Measurements from ENCODE around the gene LMBRD1. TPM values are rescaled to one million over a fixed set of nuclear protein-coding genes. Genes with fewer than 3 reads are reported as not detected.

Gene LMBRD1
- total and polyA plus RNA-seq, 2 donors from 2014 or later = 91.3 to 102 TPM

GRCh38 chr6:69780585-69781178 is 16.1 kb downstream of the LMBRD1 start:
- FAIRE-seq (no peak), DNase-seq (peak in 1 of 5 donors; percentile 11)
- TF ChIP-seq, protein P1, sequence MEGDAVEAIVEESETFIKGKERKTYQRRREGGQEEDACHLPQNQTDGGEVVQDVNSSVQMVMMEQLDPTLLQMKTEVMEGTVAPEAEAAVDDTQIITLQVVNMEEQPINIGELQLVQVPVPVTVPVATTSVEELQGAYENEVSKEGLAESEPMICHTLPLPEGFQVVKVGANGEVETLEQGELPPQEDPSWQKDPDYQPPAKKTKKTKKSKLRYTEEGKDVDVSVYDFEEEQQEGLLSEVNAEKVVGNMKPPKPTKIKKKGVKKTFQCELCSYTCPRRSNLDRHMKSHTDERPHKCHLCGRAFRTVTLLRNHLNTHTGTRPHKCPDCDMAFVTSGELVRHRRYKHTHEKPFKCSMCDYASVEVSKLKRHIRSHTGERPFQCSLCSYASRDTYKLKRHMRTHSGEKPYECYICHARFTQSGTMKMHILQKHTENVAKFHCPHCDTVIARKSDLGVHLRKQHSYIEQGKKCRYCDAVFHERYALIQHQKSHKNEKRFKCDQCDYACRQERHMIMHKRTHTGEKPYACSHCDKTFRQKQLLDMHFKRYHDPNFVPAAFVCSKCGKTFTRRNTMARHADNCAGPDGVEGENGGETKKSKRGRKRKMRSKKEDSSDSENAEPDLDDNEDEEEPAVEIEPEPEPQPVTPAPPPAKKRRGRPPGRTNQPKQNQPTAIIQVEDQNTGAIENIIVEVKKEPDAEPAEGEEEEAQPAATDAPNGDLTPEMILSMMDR (IDR thresholded peaks at IDR 0.05; ENCODE audit: borderline replicate concordance, extremely low read depth, insufficient read depth) = no peak
- H3K4me1 ChIP-seq (ENCODE audit: control insufficient read depth in 2 of 3, insufficient read depth in 2 of 3, low read depth in 1 of 3, low read length in 3 of 3) = peaks cover 0 to 28% (median 3%) of the 10 kb centered on the region in 3 donors
- no peaks in the 10 kb centered on the region for H3K9me3 ChIP-seq (ENCODE audit: control insufficient read depth in 2 of 3, insufficient read depth in 1 of 3, low read length in 3 of 3)
- no peaks in the 10 kb centered on the region for H3K27me3 ChIP-seq (ENCODE audit: control insufficient read depth, insufficient read depth, low read length)
- H3K4me3 ChIP-seq (ENCODE audit: low read length in 3 of 3) = no peak overlapping the region
- intact Hi-C loops (cut with DNase I) = no loop called here
- no peak overlapping the region for H3K9ac ChIP-seq (ENCODE audit: low read length in 3 of 3)
- no peaks in the 10 kb centered on the region for H3K36me3 ChIP-seq (ENCODE audit: control insufficient read depth in 2 of 3, insufficient read depth in 3 of 3, low read length in 3 of 3)
- peak overlapping the region; percentile 37 to 56 for H3K27ac ChIP-seq (ENCODE audit: low read depth in 2 of 2, low read length in 2 of 2)

- Histone ChIP-seq H3K4me3 (ENCODE audit: low read length in 3 of 3) (no peak overlapping the region), H3K36me3 (ENCODE audit: control insufficient read depth in 2 of 3, insufficient read depth in 3 of 3, low read length in 3 of 3) (no peaks in the 10 kb centered on the region), H3K9ac (ENCODE audit: low read length in 3 of 3) (no peak overlapping the region), H3K4me1 (ENCODE audit: control insufficient read depth in 2 of 3, insufficient read depth in 2 of 3, low read depth in 1 of 3, low read length in 3 of 3) (peaks cover 0 to 9% (median 2%) of the 10 kb centered on the region in 3 donors), H3K27ac (ENCODE audit: low read depth in 2 of 2, low read length in 2 of 2) (no peak overlapping the region), H3K9me3 (ENCODE audit: control insufficient read depth in 2 of 3, insufficient read depth in 1 of 3, low read length in 3 of 3) (no peaks in the 10 kb centered on the region), H3K27me3 (ENCODE audit: control insufficient read depth, insufficient read depth, low read length) (no peaks in the 10 kb centered on the region)
- intact Hi-C loops (cut with DNase I) = no loop called here
- no peak for DNase-seq
- FAIRE-seq = peak; percentile 56
- TF ChIP-seq, protein P1 (IDR thresholded peaks at IDR 0.05; ENCODE audit: borderline replicate concordance, extremely low read depth, insufficient read depth) = no peak
Observed at GRCh38 chr6:69775941-69776340, 20.9 kb downstream of the LMBRD1 start.

DNA sequence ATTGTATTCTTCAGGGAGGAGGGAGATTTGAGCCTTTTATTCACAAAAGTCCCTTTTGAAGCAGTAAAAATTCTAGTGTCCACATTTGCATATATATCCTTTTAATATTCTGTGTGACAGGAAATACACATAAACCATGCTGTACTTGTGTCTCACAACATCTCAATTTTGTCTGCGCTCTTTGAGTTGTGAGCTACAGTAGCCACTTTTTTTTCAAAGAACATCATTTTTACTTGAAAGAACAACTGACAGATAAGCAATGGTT is 21.3 kb downstream of the LMBRD1 start:
- intact Hi-C loops (cut with DNase I) = no loop called here
- no peaks in the 10 kb centered on the region for H3K36me3 ChIP-seq (ENCODE audit: control insufficient read depth in 2 of 3, insufficient read depth in 3 of 3, low read length in 3 of 3)
- H3K27ac ChIP-seq (ENCODE audit: low read depth in 2 of 2, low read length in 2 of 2) = no peak overlapping the region
- DNase-seq (no peak), FAIRE-seq (no peak)
- H3K4me3 ChIP-seq (ENCODE audit: low read length in 3 of 3) = no peak overlapping the region
- TF ChIP-seq, protein P1 (IDR thresholded peaks at IDR 0.05; ENCODE audit: borderline replicate concordance, extremely low read depth, insufficient read depth) = no peak
- peaks cover 0 to 6% (median 2%) of the 10 kb centered on the region in 3 donors for H3K4me1 ChIP-seq (ENCODE audit: control insufficient read depth in 2 of 3, insufficient read depth in 2 of 3, low read depth in 1 of 3, low read length in 3 of 3)
- H3K9ac ChIP-seq (ENCODE audit: low read length in 3 of 3) = no peak overlapping the region
- H3K27me3 ChIP-seq (ENCODE audit: control insufficient read depth, insufficient read depth, low read length) = no peaks in the 10 kb centered on the region
- no peaks in the 10 kb centered on the region for H3K9me3 ChIP-seq (ENCODE audit: control insufficient read depth in 2 of 3, insufficient read depth in 1 of 3, low read length in 3 of 3)
